ENCODE data around the gene PLCD3.

Gene PLCD3

GRCh38 chr17:45104029-45104428 lies 28.3 kb downstream of the PLCD3 start:
- in situ Hi-C loops (cut with MboI; ENCODE audit: low sequenced_read_pairs, unreplicated experiment) = loop anchor here (10.0 kb wide), 1 partner anchor 189 kb away; the partner anchor contains the start of gene GFAP
- TF ChIP-seq, protein P1, sequence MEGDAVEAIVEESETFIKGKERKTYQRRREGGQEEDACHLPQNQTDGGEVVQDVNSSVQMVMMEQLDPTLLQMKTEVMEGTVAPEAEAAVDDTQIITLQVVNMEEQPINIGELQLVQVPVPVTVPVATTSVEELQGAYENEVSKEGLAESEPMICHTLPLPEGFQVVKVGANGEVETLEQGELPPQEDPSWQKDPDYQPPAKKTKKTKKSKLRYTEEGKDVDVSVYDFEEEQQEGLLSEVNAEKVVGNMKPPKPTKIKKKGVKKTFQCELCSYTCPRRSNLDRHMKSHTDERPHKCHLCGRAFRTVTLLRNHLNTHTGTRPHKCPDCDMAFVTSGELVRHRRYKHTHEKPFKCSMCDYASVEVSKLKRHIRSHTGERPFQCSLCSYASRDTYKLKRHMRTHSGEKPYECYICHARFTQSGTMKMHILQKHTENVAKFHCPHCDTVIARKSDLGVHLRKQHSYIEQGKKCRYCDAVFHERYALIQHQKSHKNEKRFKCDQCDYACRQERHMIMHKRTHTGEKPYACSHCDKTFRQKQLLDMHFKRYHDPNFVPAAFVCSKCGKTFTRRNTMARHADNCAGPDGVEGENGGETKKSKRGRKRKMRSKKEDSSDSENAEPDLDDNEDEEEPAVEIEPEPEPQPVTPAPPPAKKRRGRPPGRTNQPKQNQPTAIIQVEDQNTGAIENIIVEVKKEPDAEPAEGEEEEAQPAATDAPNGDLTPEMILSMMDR (IDR thresholded peaks at IDR 0.05; ENCODE audit: borderline replicate concordance, control extremely low read depth, extremely low read depth, insufficient read depth, missing control alignments) = no peak
- no peak for DNase-seq (ENCODE audit: low spot score)

- in situ Hi-C loops (cut with MboI; ENCODE audit: low sequenced_read_pairs, unreplicated experiment) = loop anchor here (10.0 kb wide), 1 partner anchor 189 kb away; the partner anchor contains the start of gene GFAP
- DNase-seq (ENCODE audit: low spot score) = no peak
- TF ChIP-seq, protein P1 (IDR thresholded peaks at IDR 0.05; ENCODE audit: borderline replicate concordance, control extremely low read depth, extremely low read depth, insufficient read depth, missing control alignments) = no peak
Observed at GRCh38 chr17:45103269-45103795, 29.0 kb downstream of the PLCD3 start.

GRCh38 chr17:45102856-45103255 lies 29.5 kb downstream of the PLCD3 start:
- TF ChIP-seq, protein P1 (IDR thresholded peaks at IDR 0.05; ENCODE audit: borderline replicate concordance, control extremely low read depth, extremely low read depth, insufficient read depth, missing control alignments) = no peak
- DNase-seq (ENCODE audit: low spot score) = no peak
- in situ Hi-C loops (cut with MboI; ENCODE audit: low sequenced_read_pairs, unreplicated experiment) = loop anchor here (10.0 kb wide), 1 partner anchor 188 kb away; the partner anchor contains the start of gene GFAP

DNA sequence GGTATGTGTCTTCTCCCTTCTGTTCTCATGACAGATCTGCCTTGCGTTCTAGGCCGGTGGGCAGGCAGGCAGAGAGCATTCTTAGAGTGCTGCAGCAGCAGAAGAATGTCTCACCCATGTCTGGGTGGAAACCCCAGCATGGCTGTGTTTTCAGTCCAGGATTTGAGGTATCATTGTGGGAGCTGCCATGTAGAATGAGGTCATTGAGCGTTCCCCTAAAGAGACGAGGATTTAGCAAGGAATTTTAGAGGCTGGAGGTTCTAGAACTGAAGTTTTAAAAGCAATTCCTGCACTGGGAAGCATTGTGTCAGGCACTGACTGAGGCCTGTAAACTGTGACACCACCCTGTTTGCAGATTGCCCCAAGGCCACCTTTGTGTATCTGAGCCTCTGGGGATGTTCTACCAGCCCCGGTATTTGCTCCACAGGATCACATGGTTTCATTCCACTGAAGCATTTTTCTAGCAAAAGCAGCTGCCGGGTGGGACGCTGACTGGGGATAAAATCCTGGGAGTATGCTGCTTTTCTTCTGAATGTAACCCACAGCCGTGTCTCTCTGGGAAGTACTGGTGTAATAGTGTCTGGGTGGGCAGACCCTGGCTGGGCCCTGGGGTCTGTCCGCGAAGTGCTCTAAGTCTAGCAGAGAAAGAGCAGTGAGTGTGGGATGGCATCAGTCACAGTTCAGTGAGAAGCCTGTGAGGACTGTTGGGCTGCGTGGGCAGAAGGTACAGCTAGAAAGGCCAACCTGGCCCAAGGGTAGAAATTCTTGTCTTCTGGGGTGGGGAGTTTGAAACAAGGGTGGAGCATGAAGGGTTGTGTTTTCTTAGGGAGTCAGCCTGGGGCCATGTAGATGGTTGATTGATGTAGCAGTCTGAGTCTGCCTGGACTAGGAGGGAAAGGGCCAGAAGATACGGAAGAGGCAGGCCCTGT lies 30.2 kb downstream of the PLCD3 start:
- TF ChIP-seq, protein P1 (IDR thresholded peaks at IDR 0.05; ENCODE audit: borderline replicate concordance, control extremely low read depth, extremely low read depth, insufficient read depth, missing control alignments) = no peak
- in situ Hi-C loops (cut with MboI; ENCODE audit: low sequenced_read_pairs, unreplicated experiment) = loop anchor here (10.0 kb wide), 1 partner anchor 187 kb away; the partner anchor contains the start of gene GFAP
- DNase-seq (ENCODE audit: low spot score) = no peak

GRCh38 chr17:45101546-45101882 lies 30.8 kb downstream of the PLCD3 start:
- in situ Hi-C loops (cut with MboI; ENCODE audit: low sequenced_read_pairs, unreplicated experiment) = loop anchor here (10.0 kb wide), 1 partner anchor 187 kb away; the partner anchor contains the start of gene GFAP
- TF ChIP-seq, protein P1 (IDR thresholded peaks at IDR 0.05; ENCODE audit: borderline replicate concordance, control extremely low read depth, extremely low read depth, insufficient read depth, missing control alignments) = no peak
- DNase-seq (ENCODE audit: low spot score) = no peak

GRCh38 chr17:45098869-45099616 lies 33.3 kb downstream of the PLCD3 start:
- in situ Hi-C loops (cut with MboI; ENCODE audit: low sequenced_read_pairs, unreplicated experiment) = no loop called here
- TF ChIP-seq, protein P1 (IDR thresholded peaks at IDR 0.05; ENCODE audit: borderline replicate concordance, control extremely low read depth, extremely low read depth, insufficient read depth, missing control alignments) = peak; percentile 86
- DNase-seq (ENCODE audit: low spot score) = peak; percentile 90

Measured in GM13976 (cell line).